K562 (cell line): Measurements from ENCODE around the gene BTBD18. TPM values are rescaled to one million over a fixed set of nuclear protein-coding genes. Genes with fewer than 3 reads are reported as not detected.

Experiments
- ATAC-seq: fragments of 200-7000 bp; cut with Tn5 transposase; 3 replicates; pipeline ENCODE4 v1.9.1; 2020; ENCODE audit warnings: moderate library complexity
- BruUV-seq: library from RNA; stranded (reverse); fragments of 400-500 nt; replicated peaks from 2 replicates; lab custom pipeline; 2021; lab: Mats Ljungman, UMichigan
- CTCF ChIA-PET: fragments of 300-600 bp; formaldehyde crosslinking; extraction: SDS; loops from one replicate; lab custom pipeline; 2021; ENCODE audit warnings: low intra/inter-chr PET ratio; lab: Yijun Ruan, JAX
- POLR2A ChIA-PET: fragments of 300-600, 350-650 bp; sonication (Branson Sonifier 250); formaldehyde crosslinking; extraction: SDS; loops from one replicate; lab custom pipeline; 2021; ENCODE audit warnings: antibody characterized with exemption, inconsistent platforms; lab: Yijun Ruan, JAX
- DNase-seq, 4 experiments: peaks; one replicate each; pipeline versions ENCODE4 v3.0.0 to v3.0.0-alpha.2; 2011 to 2018; ENCODE audit warnings: low spot score in 3 of 4, mixed read lengths in 3 of 4; ENCODE audit errors: extremely low read depth in 1 of 4
- FAIRE-seq: peaks from 2 replicates; lab custom pipeline; 2011; peaks lifted over from hg19 to GRCh38; lab: Jason Lieb, UNC
- H2AFZ ChIP-seq: 2 replicates; pipeline ENCODE4 v1.6.0; 2011; ENCODE audit warnings: low read depth, low read length, control low read depth, inconsistent platforms
- H3K27ac ChIP-seq: fragments of 200-600 bp; 3 replicates; pipeline ENCODE4 v1.8.0; 2011; ENCODE audit warnings: low read depth, mild to moderate bottlenecking, control low read depth, inconsistent platforms, low read length, moderate library complexity, mixed read lengths; ENCODE audit errors: extremely low read depth
- H3K27me3 ChIP-seq, 2 experiments: fragments of 300-600 bp in 1 of 2; 2 replicates in 1 of 2; 3 replicates in 1 of 2; pipeline versions ENCODE4 v1.6.0 to v1.8.0; 2011; ENCODE audit warnings: inconsistent platforms in 2 of 2, low read length in 2 of 2, mild to moderate bottlenecking in 1 of 2, mixed read lengths in 1 of 2, moderate library complexity in 1 of 2; ENCODE audit not compliant: control insufficient read depth in 2 of 2, insufficient read depth in 2 of 2
- H3K36me3 ChIP-seq: fragments of 300-600 bp; 3 replicates; pipeline ENCODE4 v1.8.0; 2011; ENCODE audit warnings: mild to moderate bottlenecking, low read length, inconsistent platforms; ENCODE audit not compliant: control insufficient read depth, insufficient read depth
- H3K4me1 ChIP-seq, 2 experiments: fragments of 200-600 bp in 1 of 2; replicated peaks in 1 of 2; 2 replicates in 1 of 2; 3 replicates in 1 of 2; pipeline versions ENCODE4 v1.5.1 to v1.8.0; 2011; ENCODE audit warnings: inconsistent platforms in 2 of 2, low read length in 2 of 2, mild to moderate bottlenecking in 1 of 2, mixed read lengths in 1 of 2, moderate library complexity in 1 of 2; ENCODE audit not compliant: control insufficient read depth in 2 of 2, insufficient read depth in 2 of 2
- H3K4me2 ChIP-seq: 2 replicates; pipeline ENCODE4 v1.6.1; 2011; ENCODE audit warnings: low read length, control low read depth, inconsistent platforms, mixed read lengths; ENCODE audit not compliant: insufficient read depth
- H3K4me3 ChIP-seq: fragments of 200-600 bp; sonication (generic), shearing (Covaris generic); 2 replicates; pipeline ENCODE4 v1.5.1; 2016; ENCODE audit warnings: control low read depth, inconsistent platforms
- H3K79me2 ChIP-seq: fragments of 200-600 bp; 3 replicates; pipeline ENCODE4 v1.8.0; 2011; ENCODE audit warnings: low read length, inconsistent platforms; ENCODE audit not compliant: control insufficient read depth, insufficient read depth
- H3K9ac ChIP-seq, 2 experiments: 2 replicates each; pipeline versions ENCODE4 v1.6.0 to v1.6.1; 2011; ENCODE audit warnings: low read depth in 2 of 2, low read length in 2 of 2, control low read depth in 1 of 2, inconsistent platforms in 1 of 2, mild to moderate bottlenecking in 1 of 2, mixed read lengths in 1 of 2; ENCODE audit not compliant: insufficient read depth in 1 of 2
- H3K9me1 ChIP-seq: one replicate; pipeline ENCODE4 v1.6.0; 2011; ENCODE audit warnings: inconsistent platforms, mild to moderate bottlenecking, low read length, moderate library complexity; ENCODE audit not compliant: control insufficient read depth, insufficient read depth
- H3K9me3 ChIP-seq: replicated peaks from 2 replicates; pipeline ENCODE4 v1.5.1; 2011; ENCODE audit warnings: low read depth, low read length, inconsistent platforms; ENCODE audit not compliant: control insufficient read depth, insufficient read depth
- H4K20me1 ChIP-seq: replicated peaks from 2 replicates; pipeline ENCODE4 v1.6.1; 2011; ENCODE audit warnings: low read length, inconsistent platforms, mixed read lengths; ENCODE audit not compliant: control insufficient read depth, insufficient read depth
- FOXP1 ChIP-seq: sonication (generic); formaldehyde crosslinking; IDR thresholded peaks from 2 replicates; pipeline ENCODE4 v1.8.0; 2022; ENCODE audit warnings: mild to moderate bottlenecking, missing genetic modification reagents
- MEIS2 ChIP-seq: fragments of 450-650 bp; IDR thresholded peaks from 2 replicates; pipeline ENCODE4 v1.6.1; 2014; ENCODE audit warnings: mild to moderate bottlenecking; ENCODE audit not compliant: partially characterized antibody
- PRMT5 ChIP-seq: sonication (generic); formaldehyde crosslinking; IDR thresholded peaks from 2 replicates; pipeline ENCODE4 v1.5.0; 2020; ENCODE audit warnings: missing genetic modification reagents
- PTRF ChIP-seq: fragments of 450-650 bp; IDR thresholded peaks from 2 replicates; pipeline ENCODE4 v1.6.1; 2016; ENCODE audit warnings: mild to moderate bottlenecking, missing genetic modification characterization, missing compliant biosample characterization
- REST ChIP-seq, 2 experiments: fragments of 450-650 bp; formaldehyde crosslinking in 1 of 2; IDR thresholded peaks; 2 replicates each; pipeline versions ENCODE4 v1.4.0 to v1.6.1; 2014 to 2020; ENCODE audit warnings: mild to moderate bottlenecking in 2 of 2, borderline replicate concordance in 1 of 2, low read depth in 1 of 2
- RFX7 ChIP-seq: fragments of 250-450 bp; sonication (Bioruptor Pico); IDR thresholded peaks from 2 replicates; pipeline ENCODE4 v1.5.1; 2021; ENCODE audit warnings: mild to moderate bottlenecking
- ZNF436 ChIP-seq: fragments of 250-450, 450-650 bp; sonication (Bioruptor Pico); formaldehyde crosslinking; IDR thresholded peaks from 2 replicates; pipeline ENCODE4 v1.7.0; 2020; ENCODE audit warnings: mild to moderate bottlenecking
- ZZZ3 ChIP-seq: fragments of 450-650 bp; IDR thresholded peaks from 2 replicates; pipeline ENCODE4 v1.6.1; 2016; ENCODE audit warnings: antibody characterized with exemption, mild to moderate bottlenecking, moderate library complexity
- WGBS: fragments of 100-300 bp; shearing (Covaris generic); methylation state at CpG from one replicate; pipeline ENCODE4 v1.1.6; 2016; ENCODE audit warnings: low coverage, mixed read lengths; ENCODE audit not compliant: insufficient coverage; ENCODE audit errors: missing lambda C conversion rate; 5-methylcytosine and 5-hydroxymethylcytosine counted together
- in situ Hi-C: fragments of 300-500 bp; cut with MboI; formaldehyde crosslinking; loops from 4 replicates; pipeline ENCODE4 v1.15.0; 2018; ENCODE audit warnings: inconsistent platforms, mixed read lengths
- intact Hi-C: fragments of 100-400 bp; cut with micrococcal nuclease; formaldehyde crosslinking; loops from 2 replicates; pipeline ENCODE4 v1.14.2; 2022
- polyA plus RNA-seq, 8 experiments: library from polyadenylated mRNA; depleted of rRNA in 4 of 8; stranded (reverse) in 5 of 8; unstranded in 3 of 8; fragments of >200 nt; fragmentation: Nextera tagmentation in 2 of 8; fragmentation: Illumina TruSeq in 1 of 8; extraction: Ambion mirVana in 2 of 8; extraction: Trizol in 1 of 8; gene quantifications; 2 replicates each; pipeline versions ENCODE4 v1.2.1 to v1.2.3, GENCODE V29; 2011 to 2014; ENCODE audit warnings: inconsistent platforms in 1 of 8, missing spikeins in 1 of 8
- total RNA-seq, 7 experiments: library from RNA; depleted of rRNA in 6 of 7; stranded (reverse); fragments of >200 nt in 6 of 7; fragmentation: Illumina TruSeq in 2 of 7; extraction: Trizol in 2 of 7; gene quantifications; 2 replicates each; pipeline versions ENCODE4 v1.2.1 to v1.2.3, GENCODE V29; 2011 to 2021; ENCODE audit warnings: low replicate concordance in 1 of 7
- TF ChIP-seq, protein P1 (sequence below): fragments of 250-450 bp; sonication (Bioruptor Pico); IDR thresholded peaks from 2 replicates; pipeline ENCODE4 v1.8.0; 2021; ENCODE audit warnings: moderate library complexity, mild to moderate bottlenecking, inconsistent platforms

The BTBD18 gene
- total and polyA plus RNA-seq, 9 of the 15 experiments (the other 6 are each of a cell fraction or from before 2014, with no cell fraction given) = 0.06 TPM; not detected in 8

- H3K79me2 ChIP-seq = peaks cover 93% of the 10 kb centered on the region
- H3K9me3 ChIP-seq = no peaks in the 10 kb centered on the region
- H3K27ac ChIP-seq = no peak overlapping the region
- H3K4me3 ChIP-seq = no peak overlapping the region
- in situ Hi-C loops (no loop called here), intact Hi-C loops (loop anchor here (2.0 kb wide), 1 partner anchor 16 kb away; no protein-coding TSS in a partner anchor)
- H4K20me1 ChIP-seq = peaks cover 63% of the 10 kb centered on the region
- TF ChIP-seq, protein P1, sequence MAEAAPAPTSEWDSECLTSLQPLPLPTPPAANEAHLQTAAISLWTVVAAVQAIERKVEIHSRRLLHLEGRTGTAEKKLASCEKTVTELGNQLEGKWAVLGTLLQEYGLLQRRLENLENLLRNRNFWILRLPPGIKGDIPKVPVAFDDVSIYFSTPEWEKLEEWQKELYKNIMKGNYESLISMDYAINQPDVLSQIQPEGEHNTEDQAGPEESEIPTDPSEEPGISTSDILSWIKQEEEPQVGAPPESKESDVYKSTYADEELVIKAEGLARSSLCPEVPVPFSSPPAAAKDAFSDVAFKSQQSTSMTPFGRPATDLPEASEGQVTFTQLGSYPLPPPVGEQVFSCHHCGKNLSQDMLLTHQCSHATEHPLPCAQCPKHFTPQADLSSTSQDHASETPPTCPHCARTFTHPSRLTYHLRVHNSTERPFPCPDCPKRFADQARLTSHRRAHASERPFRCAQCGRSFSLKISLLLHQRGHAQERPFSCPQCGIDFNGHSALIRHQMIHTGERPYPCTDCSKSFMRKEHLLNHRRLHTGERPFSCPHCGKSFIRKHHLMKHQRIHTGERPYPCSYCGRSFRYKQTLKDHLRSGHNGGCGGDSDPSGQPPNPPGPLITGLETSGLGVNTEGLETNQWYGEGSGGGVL (CRISPR knock-in tag) = no peak
- no peak for TF ChIP-seq ZNF436 (CRISPR knock-in tag)
- TF ChIP-seq PTRF (tag) = no peak
- no peak for TF ChIP-seq FOXP1 (CRISPR knock-in tag)
- no peak for TF ChIP-seq MEIS2
- TF ChIP-seq ZZZ3 = no peak
- no peak for TF ChIP-seq REST (IDR thresholded peaks at IDR 0.05; ENCODE audit: borderline replicate concordance)
- no peak for TF ChIP-seq REST (CRISPR knock-in tag; IDR thresholded peaks at IDR 0.05; ENCODE audit: low read depth)
- TF ChIP-seq PRMT5 = no peak
- TF ChIP-seq RFX7 (CRISPR knock-in tag) = no peak
- peaks cover 26 to 72% of the 10 kb centered on the region in 2 experiments for H3K4me1 ChIP-seq
- no peak for DNase-seq
- H3K9ac ChIP-seq = no peak overlapping the region
- H2AFZ ChIP-seq = no peak overlapping the region
- ChIA-PET CTCF (no interaction called here), POLR2A (interaction anchor here (0.8 to 9.4 kb wide), 8 partner anchors 8 to 91 kb away, joined by 3 to 88 read pairs (median 5); partner anchors contain the start of genes BTBD18 and CTNND1)
- no peaks in the 10 kb centered on the region for H3K27me3 ChIP-seq
- no TSS peak for BruUV-seq
- WGBS = 71% methylated on average over 1 of the region's 1 CpG
- H3K36me3 ChIP-seq = peaks cover 10% of the 10 kb centered on the region; the same call in 2 of the 3 replicates
- no peaks in the 10 kb centered on the region for H3K9me1 ChIP-seq
- no peak for FAIRE-seq
- peak; percentile 30 for ATAC-seq
- no peak overlapping the region for H3K4me2 ChIP-seq
Observed at GRCh38 chr11:57779276-57779675, 27.7 kb upstream of the BTBD18 start.
